Endothelial cell of umbilical vein (primary cell): ENCODE measurements around the gene GABBR2. TPM values are rescaled to one million over a fixed set of nuclear protein-coding genes. Genes with fewer than 3 reads are reported as not detected.

Experiments used
- BruUV-seq: library from RNA; stranded (reverse); fragments of 400-500 nt; replicated peaks from 2 replicates; lab custom pipeline; 2021; lab: Mats Ljungman, UMichigan
- CTCF ChIA-PET: fragments of 300-600, 350-600 bp; sonication (Branson Sonifier 250); formaldehyde crosslinking; loops from one replicate; lab custom pipeline; 2021; ENCODE audit warnings: antibody characterized with exemption, inconsistent platforms; lab: Charles Lee
- POLR2A ChIA-PET: fragments of 300-600, 350-600 bp; sonication (Branson Sonifier 250); formaldehyde crosslinking; loops from one replicate; lab custom pipeline; 2021; ENCODE audit warnings: antibody characterized with exemption, inconsistent platforms; lab: Charles Lee
- DNase-seq: peaks from one replicate; pipeline ENCODE4 v3.0.0-alpha.2; 2011; ENCODE audit warnings: low read depth, low spot score
- FAIRE-seq: peaks from 2 replicates; lab custom pipeline; 2011; peaks lifted over from hg19 to GRCh38; lab: Jason Lieb, UNC
- H2AFZ ChIP-seq: 2 replicates; pipeline ENCODE4 v1.6.0; 2012; ENCODE audit warnings: low read depth, low read length, control low read depth, inconsistent platforms
- H3K27ac ChIP-seq: 2 replicates; pipeline ENCODE4 v1.5.1; 2011; ENCODE audit warnings: low read depth, mild to moderate bottlenecking, control low read depth, low read length, moderate library complexity; ENCODE audit not compliant: insufficient read depth
- H3K27me3 ChIP-seq, 2 experiments: 2 replicates each; pipeline versions ENCODE4 v1.6.0 to v1.6.1; 2011; ENCODE audit warnings: low read length in 2 of 2, mixed read lengths in 1 of 2; ENCODE audit not compliant: control insufficient read depth in 2 of 2, insufficient read depth in 2 of 2
- H3K36me3 ChIP-seq, 2 experiments: 2 replicates in 1 of 2; 3 replicates in 1 of 2; pipeline ENCODE4 v1.5.1; 2011; ENCODE audit warnings: low read length in 2 of 2, mild to moderate bottlenecking in 1 of 2, moderate library complexity in 1 of 2; ENCODE audit not compliant: control insufficient read depth in 2 of 2, insufficient read depth in 2 of 2; ENCODE audit errors: extremely low read depth in 1 of 2
- H3K4me1 ChIP-seq: 3 replicates; pipeline ENCODE4 v1.5.1; 2011; ENCODE audit warnings: mild to moderate bottlenecking, low read length; ENCODE audit not compliant: control insufficient read depth, insufficient read depth; ENCODE audit errors: extremely low read depth
- H3K4me2 ChIP-seq: 2 replicates; pipeline ENCODE4 v1.6.1; 2011; ENCODE audit warnings: low read length, control low read depth, mixed read lengths; ENCODE audit not compliant: insufficient read depth
- H3K4me3 ChIP-seq, 3 experiments: fragments of 200-600 bp in 1 of 3; sonication (generic), shearing (Covaris generic) in 1 of 3; replicated peaks in 1 of 3; 2 replicates each; pipeline ENCODE4 v1.5.1; 2011 to 2016; ENCODE audit warnings: control low read depth in 3 of 3, low read length in 3 of 3, mild to moderate bottlenecking in 2 of 3, inconsistent platforms in 1 of 3, low read depth in 1 of 3, moderate library complexity in 1 of 3; ENCODE audit not compliant: insufficient read depth in 1 of 3
- H3K79me2 ChIP-seq: 2 replicates; pipeline ENCODE4 v1.6.0; 2012; ENCODE audit warnings: low read length, inconsistent platforms; ENCODE audit not compliant: control insufficient read depth, insufficient read depth
- H3K9ac ChIP-seq: replicated peaks from 2 replicates; pipeline ENCODE3; 2011; ENCODE audit warnings: low read length, control low read depth; ENCODE audit not compliant: insufficient read depth; ENCODE audit errors: extremely low read depth
- H3K9me1 ChIP-seq: replicated peaks from 3 replicates; pipeline ENCODE4 v1.6.0; 2011; ENCODE audit warnings: mild to moderate bottlenecking, low read length; ENCODE audit not compliant: control insufficient read depth, insufficient read depth; ENCODE audit errors: extremely low read depth
- H3K9me3 ChIP-seq: replicated peaks from 2 replicates; pipeline ENCODE4 v1.5.1; 2012; ENCODE audit warnings: low read length, inconsistent platforms; ENCODE audit not compliant: control insufficient read depth, insufficient read depth
- H4K20me1 ChIP-seq: replicated peaks from 2 replicates; pipeline ENCODE3; 2011; ENCODE audit warnings: mild to moderate bottlenecking, low read length; ENCODE audit not compliant: control insufficient read depth, insufficient read depth; ENCODE audit errors: extremely low read depth
- EZH2 ChIP-seq: IDR thresholded peaks from 2 replicates; pipeline ENCODE4 v1.6.1; 2012; ENCODE audit warnings: borderline replicate concordance, low read depth, mild to moderate bottlenecking, moderate library complexity, low read length, inconsistent platforms; ENCODE audit not compliant: severe bottlenecking
- FOS ChIP-seq: IDR thresholded peaks from 2 replicates; pipeline ENCODE4 v1.6.1; 2011; ENCODE audit warnings: mild to moderate bottlenecking, low read length, moderate library complexity, borderline replicate concordance; ENCODE audit not compliant: insufficient read depth
- JUN ChIP-seq: IDR thresholded peaks from 2 replicates; pipeline ENCODE4 v1.6.1; 2011; ENCODE audit warnings: borderline replicate concordance, low read depth; ENCODE audit not compliant: insufficient read length, insufficient read depth
- MYC ChIP-seq: IDR thresholded peaks from one replicate; pipeline ENCODE4 v1.6.1; 2011; ENCODE audit warnings: mild to moderate bottlenecking, low read depth, low read length
- POLR2A ChIP-seq: IDR thresholded peaks from 2 replicates; pipeline ENCODE4 v1.6.1; 2012; ENCODE audit warnings: low read depth, mild to moderate bottlenecking, control low read depth, low read length
- dilution Hi-C: fragments of 300-500 bp; cut with MboI; formaldehyde crosslinking; loops from one replicate; pipeline ENCODE4 v1.15.0; 2019; ENCODE audit warnings: low sequenced_read_pairs; ENCODE audit not compliant: extremely low pct_ligation_motif_present
- intact Hi-C: fragments of 100-400 bp; cut with micrococcal nuclease; formaldehyde crosslinking; loops from one replicate; pipeline ENCODE4 v1.10.0; 2022
- polyA plus RNA-seq, 4 experiments: library from polyadenylated mRNA; depleted of rRNA in 3 of 4; stranded (reverse) in 3 of 4; unstranded in 1 of 4; fragments of >200 nt; gene quantifications; 2 replicates each; pipeline versions ENCODE4 v1.2.1 to v1.2.3, GENCODE V29; 2011 to 2012; ENCODE audit warnings: missing spikeins in 1 of 4
- total RNA-seq: library from RNA; stranded (reverse); gene quantifications from 2 replicates; pipeline ENCODE4 v1.2.3, GENCODE V29; 2021
- TF ChIP-seq, protein P1 (sequence below): IDR thresholded peaks from 2 replicates; pipeline ENCODE4 v1.6.1; 2011; ENCODE audit not compliant: insufficient read depth, insufficient read length
- TF ChIP-seq, protein P2 (sequence below), 2 donors: IDR thresholded peaks; 1 replicate in 1 of 2; 2 replicates in 1 of 2; pipeline ENCODE4 v1.5.1; 2011; ENCODE audit warnings: low read length in 2 of 2, mild to moderate bottlenecking in 2 of 2, moderate library complexity in 2 of 2, control low read depth in 1 of 2, inconsistent platforms in 1 of 2, low read depth in 1 of 2; ENCODE audit not compliant: insufficient read depth in 1 of 2; ENCODE audit errors: extremely low read depth in 1 of 2

GABBR2 gene
- total and polyA plus RNA-seq, 2 donors (not counting 3 experiments of a cell fraction or from before 2014, with no cell fraction given), result 1.1 to 9.2 TPM

DNA sequence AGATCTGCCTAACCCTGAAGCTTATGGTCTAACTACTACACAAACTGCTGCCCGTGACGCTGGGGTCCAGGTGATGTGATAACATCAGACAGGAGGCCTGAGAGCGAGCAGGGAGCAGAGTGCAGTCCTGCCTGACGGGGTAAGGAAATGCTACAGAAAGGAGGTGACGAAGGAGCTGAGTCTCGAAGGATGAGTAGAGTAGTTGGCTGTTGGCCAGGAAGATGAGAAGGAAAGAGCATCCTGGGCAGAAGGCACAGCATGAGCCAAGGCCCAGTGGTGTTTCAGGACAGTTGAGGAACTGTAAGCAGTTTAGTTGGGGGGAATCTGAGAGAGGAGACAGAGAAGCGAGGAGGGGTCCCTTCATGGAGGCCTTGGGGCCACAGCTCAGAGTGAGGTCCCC lies 317.3 kb downstream of the GABBR2 start:
- Histone ChIP-seq H3K27me3 (no peaks in the 10 kb centered on the region), H3K36me3 (no peaks in the 10 kb centered on the region), H3K9ac (no peak overlapping the region), H3K79me2 (no peaks in the 10 kb centered on the region), H3K9me3 (no peaks in the 10 kb centered on the region), H3K9me1 (no peaks in the 10 kb centered on the region), H3K27ac (no peak overlapping the region), H2AFZ (peak overlapping the region; percentile 61), H3K4me1 (peaks cover 5% of the 10 kb centered on the region), H3K4me3 (no peak overlapping the region), H3K4me2 (no peak overlapping the region), H4K20me1 (no peaks in the 10 kb centered on the region)
- intact Hi-C loops (no loop called here), dilution Hi-C loops (no loop called here)
- ChIA-PET POLR2A (no interaction called here), CTCF (interaction anchor here (1.1 kb wide), 1 partner anchor 19 kb away, joined by 3 read pairs; no protein-coding TSS in a partner anchor)
- no peak for TF ChIP-seq EZH2
- no peak for TF ChIP-seq FOS
- TF ChIP-seq POLR2A, result no peak
- no peak for TF ChIP-seq MYC
- TF ChIP-seq, protein P1, sequence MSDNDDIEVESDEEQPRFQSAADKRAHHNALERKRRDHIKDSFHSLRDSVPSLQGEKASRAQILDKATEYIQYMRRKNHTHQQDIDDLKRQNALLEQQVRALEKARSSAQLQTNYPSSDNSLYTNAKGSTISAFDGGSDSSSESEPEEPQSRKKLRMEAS, result no peak
- TF ChIP-seq JUN, result no peak
- TF ChIP-seq, protein P2, sequence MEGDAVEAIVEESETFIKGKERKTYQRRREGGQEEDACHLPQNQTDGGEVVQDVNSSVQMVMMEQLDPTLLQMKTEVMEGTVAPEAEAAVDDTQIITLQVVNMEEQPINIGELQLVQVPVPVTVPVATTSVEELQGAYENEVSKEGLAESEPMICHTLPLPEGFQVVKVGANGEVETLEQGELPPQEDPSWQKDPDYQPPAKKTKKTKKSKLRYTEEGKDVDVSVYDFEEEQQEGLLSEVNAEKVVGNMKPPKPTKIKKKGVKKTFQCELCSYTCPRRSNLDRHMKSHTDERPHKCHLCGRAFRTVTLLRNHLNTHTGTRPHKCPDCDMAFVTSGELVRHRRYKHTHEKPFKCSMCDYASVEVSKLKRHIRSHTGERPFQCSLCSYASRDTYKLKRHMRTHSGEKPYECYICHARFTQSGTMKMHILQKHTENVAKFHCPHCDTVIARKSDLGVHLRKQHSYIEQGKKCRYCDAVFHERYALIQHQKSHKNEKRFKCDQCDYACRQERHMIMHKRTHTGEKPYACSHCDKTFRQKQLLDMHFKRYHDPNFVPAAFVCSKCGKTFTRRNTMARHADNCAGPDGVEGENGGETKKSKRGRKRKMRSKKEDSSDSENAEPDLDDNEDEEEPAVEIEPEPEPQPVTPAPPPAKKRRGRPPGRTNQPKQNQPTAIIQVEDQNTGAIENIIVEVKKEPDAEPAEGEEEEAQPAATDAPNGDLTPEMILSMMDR (IDR thresholded peaks at IDR 0.05; ENCODE audit: extremely low read depth in 1 of 2, insufficient read depth in 1 of 2, low read depth in 1 of 2, low read length in 2 of 2), result no peak
- no peak for FAIRE-seq
- no peak for DNase-seq
- no TSS peak for BruUV-seq
